Thyroid gland (tissue), 4 donors: Measurements from ENCODE around the gene PRKCA. TPM values are rescaled to one million over a fixed set of nuclear protein-coding genes. Genes with fewer than 3 reads are reported as not detected.

Experiments
- DNase-seq, 2 donors: peaks; one replicate each; pipeline ENCODE4 v3.0.0-alpha.2; 2019
- H3K27ac ChIP-seq, 3 donors: fragments of 200-600 bp; sonication (generic); 1 replicate in 2 of 3; 2 replicates in 1 of 3; pipeline ENCODE4 v1.5.1; 2016 to 2019; ENCODE audit warnings: mild to moderate bottlenecking in 1 of 3, moderate library complexity in 1 of 3
- H3K27me3 ChIP-seq: fragments of 200-600 bp; sonication (generic); one replicate; pipeline ENCODE4 v1.5.1; 2019
- H3K36me3 ChIP-seq, 2 donors: fragments of 200-600 bp; sonication (generic); one replicate each; pipeline ENCODE4 v1.5.1; 2016 to 2019
- H3K4me1 ChIP-seq, 2 donors: fragments of 200-600 bp; sonication (generic); one replicate each; pipeline ENCODE4 v1.5.1; 2017 to 2019
- H3K4me3 ChIP-seq, 3 donors: fragments of 200-600 bp; sonication (generic); replicated peaks in 1 of 3; 1 replicate in 2 of 3; 2 replicates in 1 of 3; pipeline ENCODE4 v1.5.1; 2016; ENCODE audit warnings: mild to moderate bottlenecking in 1 of 3
- H3K9me3 ChIP-seq: fragments of 200-600 bp; sonication (generic); one replicate; pipeline ENCODE4 v1.5.1; 2017
- CTCF ChIP-seq, 6 experiments: fragments of 200-600 bp in 3 of 6; fragments of 450-650 bp in 3 of 6; sonication (generic) in 3 of 6; IDR thresholded peaks; one replicate each; pipeline ENCODE4 v1.5.1; 2016 to 2019; ENCODE audit warnings: antibody characterized with exemption in 6 of 6, mild to moderate bottlenecking in 2 of 6, inconsistent platforms in 1 of 6, moderate library complexity in 1 of 6
- POLR2A ChIP-seq, 2 donors: fragments of 450-650 bp; IDR thresholded peaks; one replicate each; pipeline ENCODE4 v1.6.1; 2017; ENCODE audit warnings: antibody characterized with exemption in 2 of 2, mild to moderate bottlenecking in 2 of 2, moderate library complexity in 1 of 2
- whole genome bisulfite sequencing, 2 donors: methylation state at CpG; one replicate each; pipeline ENCODE4 v1.1.5; 2017; 5-methylcytosine and 5-hydroxymethylcytosine counted together
- intact Hi-C: fragments of 100-400 bp; cut with DNase I; formaldehyde crosslinking; loops from one replicate; pipeline ENCODE4 v1.15.1; 2023
- total RNA-seq, 4 donors: library from RNA; depleted of rRNA; stranded (reverse); fragments of >200 nt; gene quantifications; one replicate each; pipeline ENCODE4 v1.2.3, GENCODE V29; 2016

Gene PRKCA
- total RNA-seq, 4 donors from 2014 or later: 6.7 to 24.2 (median 15.3) TPM

GRCh38 chr17:66807182-66807581 is 504.8 kb downstream of the PRKCA start:
- H3K27me3 ChIP-seq: no peaks in the 10 kb centered on the region
- no peak overlapping the region for H3K27ac ChIP-seq
- no peak for DNase-seq
- no peak overlapping the region for H3K4me3 ChIP-seq
- WGBS, 2 donors: 59 to 79% methylated on average over 3 to 6 of the region's 10 CpGs
- no peaks in the 10 kb centered on the region for H3K9me3 ChIP-seq
- no peaks in the 10 kb centered on the region for H3K36me3 ChIP-seq
- intact Hi-C loops: no loop called here
- H3K4me1 ChIP-seq: no peaks in the 10 kb centered on the region
- TF ChIP-seq CTCF (IDR thresholded peaks at IDR 0.05) (no peak), POLR2A (IDR thresholded peaks at IDR 0.05) (no peak)

- H3K9me3 ChIP-seq: no peaks in the 10 kb centered on the region
- no peak overlapping the region for H3K27ac ChIP-seq
- intact Hi-C loops: no loop called here
- H3K36me3 ChIP-seq: no peaks in the 10 kb centered on the region
- no peak overlapping the region for H3K4me3 ChIP-seq
- TF ChIP-seq CTCF (IDR thresholded peaks at IDR 0.05) (no peak), POLR2A (IDR thresholded peaks at IDR 0.05) (no peak)
- no peaks in the 10 kb centered on the region for H3K27me3 ChIP-seq
- no peaks in the 10 kb centered on the region for H3K4me1 ChIP-seq
- DNase-seq: no peak
- WGBS, 2 donors: 90 to 92% methylated on average over 5 of the region's 5 CpGs
Measured at GRCh38 chr17:66809408-66809807, 507.0 kb downstream of the PRKCA start.

GRCh38 chr17:66810951-66811682 is 508.7 kb downstream of the PRKCA start:
- intact Hi-C loops: no loop called here
- no peak for DNase-seq
- TF ChIP-seq CTCF (IDR thresholded peaks at IDR 0.05): no peak
- TF ChIP-seq POLR2A (IDR thresholded peaks at IDR 0.05): no peak
- Histone ChIP-seq H3K9me3 (no peaks in the 10 kb centered on the region), H3K4me3 (no peak overlapping the region), H3K27me3 (no peaks in the 10 kb centered on the region), H3K4me1 (no peaks in the 10 kb centered on the region), H3K36me3 (no peaks in the 10 kb centered on the region), H3K27ac (no peak overlapping the region)
- 90 to 94% methylated on average over 12 of the region's 12 CpGs for WGBS, 2 donors

GRCh38 chr17:66811683-66812054 is 509.3 kb downstream of the PRKCA start:
- Histone ChIP-seq H3K4me1 (no peaks in the 10 kb centered on the region), H3K9me3 (no peaks in the 10 kb centered on the region), H3K4me3 (no peak overlapping the region), H3K27ac (no peak overlapping the region), H3K36me3 (no peaks in the 10 kb centered on the region), H3K27me3 (no peaks in the 10 kb centered on the region)
- WGBS, 2 donors: 66 to 67% methylated on average over 9 of the region's 9 CpGs
- intact Hi-C loops: no loop called here
- TF ChIP-seq CTCF (IDR thresholded peaks at IDR 0.05): no peak
- TF ChIP-seq POLR2A (IDR thresholded peaks at IDR 0.05): no peak
- no peak for DNase-seq

- intact Hi-C loops: no loop called here
- 92 to 98% methylated on average over 5 of the region's 5 CpGs for WGBS, 2 donors
- no peak for DNase-seq
- no peaks in the 10 kb centered on the region for H3K36me3 ChIP-seq
- TF ChIP-seq POLR2A (IDR thresholded peaks at IDR 0.05) (no peak), CTCF (IDR thresholded peaks at IDR 0.05) (no peak)
- no peaks in the 10 kb centered on the region for H3K9me3 ChIP-seq
- H3K27me3 ChIP-seq: no peaks in the 10 kb centered on the region
- no peak overlapping the region for H3K4me3 ChIP-seq
- no peaks in the 10 kb centered on the region for H3K4me1 ChIP-seq
- H3K27ac ChIP-seq: no peak overlapping the region
Measured at GRCh38 chr17:66812571-66812970, 510.2 kb downstream of the PRKCA start.
